ENCODE results near the gene CXorf51A. TPM values are rescaled to one million over a fixed set of nuclear protein-coding genes. Genes with fewer than 3 reads are reported as not detected.
"Not testable (repeated sequence)": the region's sequence is repeated elsewhere in the genome, so short reads cannot be mapped to it uniquely, and the experiment has no call there.

The CXorf51A gene
- total RNA-seq (2014; rRNA removed; shearing (Covaris generic)) = not detected in 2 replicates
- polyA plus RNA-seq (2016; fragmentation: Nextera tagmentation; extraction: Ambion mirVana) = not detected in 2 replicates
- long read RNA-seq = 0 reads

DNA sequence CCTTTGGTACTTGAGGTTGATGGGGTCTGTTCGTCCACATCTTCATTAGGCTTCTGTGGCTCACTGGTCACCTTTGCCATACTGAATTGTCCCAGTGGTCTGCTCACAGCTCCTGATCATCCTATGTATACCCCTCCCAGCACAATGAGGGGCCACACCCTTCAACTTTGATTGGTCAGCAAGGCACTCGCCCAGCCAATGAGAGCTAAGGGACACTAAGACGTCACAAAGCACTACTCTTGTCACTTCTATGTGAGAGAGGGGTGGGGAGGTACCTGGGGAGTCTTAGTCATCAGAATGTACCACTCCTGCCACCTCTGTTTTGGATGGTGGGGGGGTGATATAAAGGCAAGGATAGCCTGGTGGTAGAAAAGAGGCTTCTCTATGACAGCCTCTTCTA lies at the start of gene CXorf51A:
Gene CXorf51A (minus strand): TSS at position 101 of the 400 bp plus-strand sequence. CDS start 21 bp downstream, at position 80.
- H3K27me3 ChIP-seq (ENCODE audit: insufficient read depth); H3K27ac Mint-ChIP-seq; H3K36me3 ChIP-seq (ENCODE audit: insufficient read depth); H3K79me2 ChIP-seq (replicated peaks; ENCODE audit: insufficient read depth); H3K27me3 Mint-ChIP-seq (ENCODE audit: insufficient read depth, low read depth, poor library complexity); H3K4me1 Mint-ChIP-seq; H3K4me3 Mint-ChIP-seq; DNase-seq (ENCODE audit: low spot score); H3K9me3 Mint-ChIP-seq; H3F3A ChIP-seq (replicated peaks; ENCODE audit: low read depth); H3K4me2 ChIP-seq; H3K4me1 ChIP-seq (ENCODE audit: insufficient read depth); H3K4me3 ChIP-seq; H3K27ac ChIP-seq (ENCODE audit: low read depth); H3K36me3 Mint-ChIP-seq (ENCODE audit: low read depth); H2AFZ ChIP-seq; H4K20me1 ChIP-seq (replicated peaks; ENCODE audit: insufficient read depth); H3K9me2 ChIP-seq (ENCODE audit: insufficient read depth); ATAC-seq: not testable (repeated sequence)

DNA sequence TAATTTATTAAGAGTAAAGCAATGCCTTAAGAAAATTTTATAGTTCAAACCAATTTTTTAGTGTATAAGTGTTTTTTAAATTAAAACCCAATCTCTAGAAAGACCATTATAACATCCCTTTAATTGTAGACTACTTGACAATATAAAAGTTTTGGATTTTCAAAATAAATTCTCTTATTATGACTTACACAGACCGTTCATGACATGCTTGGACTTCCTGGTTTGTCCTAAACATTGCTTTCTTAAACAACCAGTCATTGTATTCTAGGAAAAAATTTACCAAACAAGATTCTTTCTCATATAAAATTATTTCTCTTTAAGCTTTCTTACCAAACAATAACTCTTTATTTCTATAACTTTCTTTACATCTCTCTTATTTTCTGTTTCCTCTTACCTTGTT lies 49.0 kb upstream of the CXorf51A start:
- H3K27me3 ChIP-seq (ENCODE audit: insufficient read depth) = no peaks in the 10 kb centered on the region
- no peaks in the 10 kb centered on the region for H4K20me1 ChIP-seq (replicated peaks; ENCODE audit: insufficient read depth)
- H3K4me2 ChIP-seq = no peak overlapping the region
- no peaks in the 10 kb centered on the region for H3K9me2 ChIP-seq (ENCODE audit: insufficient read depth)
- ATAC-seq (no peak), DNase-seq (ENCODE audit: low spot score) (peak; percentile 52)
- H3F3A ChIP-seq (replicated peaks; ENCODE audit: low read depth) = no peaks in the 10 kb centered on the region
- no peaks in the 10 kb centered on the region for H3K36me3 Mint-ChIP-seq (ENCODE audit: low read depth)
- peaks cover 51% of the 10 kb centered on the region for H3K9me3 Mint-ChIP-seq
- H3K27me3 Mint-ChIP-seq (ENCODE audit: insufficient read depth, low read depth, poor library complexity) = no peaks in the 10 kb centered on the region
- H2AFZ ChIP-seq = no peak overlapping the region
- H3K79me2 ChIP-seq (replicated peaks; ENCODE audit: insufficient read depth) = no peaks in the 10 kb centered on the region
- no peak overlapping the region for H3K27ac Mint-ChIP-seq
- 0 out of 2 replicates have a peak, but pooled peaks cover 3% of the 10 kb centered on the region for H3K36me3 ChIP-seq (ENCODE audit: insufficient read depth)
- H3K27ac ChIP-seq (ENCODE audit: low read depth) = no peak overlapping the region
- no peak overlapping the region for H3K4me3 Mint-ChIP-seq
- H3K4me1 ChIP-seq (ENCODE audit: insufficient read depth) = no peaks in the 10 kb centered on the region
- H3K4me3 ChIP-seq = no peak overlapping the region
- no peaks in the 10 kb centered on the region for H3K4me1 Mint-ChIP-seq
- no peak for TF ChIP-seq ZNF114 (CRISPR knock-in tag; IDR thresholded peaks at IDR 0.05)
- TF ChIP-seq, protein P1, sequence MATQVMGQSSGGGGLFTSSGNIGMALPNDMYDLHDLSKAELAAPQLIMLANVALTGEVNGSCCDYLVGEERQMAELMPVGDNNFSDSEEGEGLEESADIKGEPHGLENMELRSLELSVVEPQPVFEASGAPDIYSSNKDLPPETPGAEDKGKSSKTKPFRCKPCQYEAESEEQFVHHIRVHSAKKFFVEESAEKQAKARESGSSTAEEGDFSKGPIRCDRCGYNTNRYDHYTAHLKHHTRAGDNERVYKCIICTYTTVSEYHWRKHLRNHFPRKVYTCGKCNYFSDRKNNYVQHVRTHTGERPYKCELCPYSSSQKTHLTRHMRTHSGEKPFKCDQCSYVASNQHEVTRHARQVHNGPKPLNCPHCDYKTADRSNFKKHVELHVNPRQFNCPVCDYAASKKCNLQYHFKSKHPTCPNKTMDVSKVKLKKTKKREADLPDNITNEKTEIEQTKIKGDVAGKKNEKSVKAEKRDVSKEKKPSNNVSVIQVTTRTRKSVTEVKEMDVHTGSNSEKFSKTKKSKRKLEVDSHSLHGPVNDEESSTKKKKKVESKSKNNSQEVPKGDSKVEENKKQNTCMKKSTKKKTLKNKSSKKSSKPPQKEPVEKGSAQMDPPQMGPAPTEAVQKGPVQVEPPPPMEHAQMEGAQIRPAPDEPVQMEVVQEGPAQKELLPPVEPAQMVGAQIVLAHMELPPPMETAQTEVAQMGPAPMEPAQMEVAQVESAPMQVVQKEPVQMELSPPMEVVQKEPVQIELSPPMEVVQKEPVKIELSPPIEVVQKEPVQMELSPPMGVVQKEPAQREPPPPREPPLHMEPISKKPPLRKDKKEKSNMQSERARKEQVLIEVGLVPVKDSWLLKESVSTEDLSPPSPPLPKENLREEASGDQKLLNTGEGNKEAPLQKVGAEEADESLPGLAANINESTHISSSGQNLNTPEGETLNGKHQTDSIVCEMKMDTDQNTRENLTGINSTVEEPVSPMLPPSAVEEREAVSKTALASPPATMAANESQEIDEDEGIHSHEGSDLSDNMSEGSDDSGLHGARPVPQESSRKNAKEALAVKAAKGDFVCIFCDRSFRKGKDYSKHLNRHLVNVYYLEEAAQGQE (IDR thresholded peaks at IDR 0.05; ENCODE audit: unreplicated experiment) = no peak
- TF ChIP-seq, protein P2, sequence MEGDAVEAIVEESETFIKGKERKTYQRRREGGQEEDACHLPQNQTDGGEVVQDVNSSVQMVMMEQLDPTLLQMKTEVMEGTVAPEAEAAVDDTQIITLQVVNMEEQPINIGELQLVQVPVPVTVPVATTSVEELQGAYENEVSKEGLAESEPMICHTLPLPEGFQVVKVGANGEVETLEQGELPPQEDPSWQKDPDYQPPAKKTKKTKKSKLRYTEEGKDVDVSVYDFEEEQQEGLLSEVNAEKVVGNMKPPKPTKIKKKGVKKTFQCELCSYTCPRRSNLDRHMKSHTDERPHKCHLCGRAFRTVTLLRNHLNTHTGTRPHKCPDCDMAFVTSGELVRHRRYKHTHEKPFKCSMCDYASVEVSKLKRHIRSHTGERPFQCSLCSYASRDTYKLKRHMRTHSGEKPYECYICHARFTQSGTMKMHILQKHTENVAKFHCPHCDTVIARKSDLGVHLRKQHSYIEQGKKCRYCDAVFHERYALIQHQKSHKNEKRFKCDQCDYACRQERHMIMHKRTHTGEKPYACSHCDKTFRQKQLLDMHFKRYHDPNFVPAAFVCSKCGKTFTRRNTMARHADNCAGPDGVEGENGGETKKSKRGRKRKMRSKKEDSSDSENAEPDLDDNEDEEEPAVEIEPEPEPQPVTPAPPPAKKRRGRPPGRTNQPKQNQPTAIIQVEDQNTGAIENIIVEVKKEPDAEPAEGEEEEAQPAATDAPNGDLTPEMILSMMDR (conservative IDR thresholded peaks at IDR 0.05; ENCODE audit: low read depth in 2 of 2) = no peak
- no peak for TF ChIP-seq STAT1 (IDR thresholded peaks at IDR 0.05; ENCODE audit: unreplicated experiment)
- no peak for TF ChIP-seq ZNF331 (CRISPR knock-in tag; IDR thresholded peaks at IDR 0.05; ENCODE audit: low read depth)
- no peak for TF ChIP-seq NANOG (IDR thresholded peaks at IDR 0.05; ENCODE audit: borderline replicate concordance)
- TF ChIP-seq, protein P3, sequence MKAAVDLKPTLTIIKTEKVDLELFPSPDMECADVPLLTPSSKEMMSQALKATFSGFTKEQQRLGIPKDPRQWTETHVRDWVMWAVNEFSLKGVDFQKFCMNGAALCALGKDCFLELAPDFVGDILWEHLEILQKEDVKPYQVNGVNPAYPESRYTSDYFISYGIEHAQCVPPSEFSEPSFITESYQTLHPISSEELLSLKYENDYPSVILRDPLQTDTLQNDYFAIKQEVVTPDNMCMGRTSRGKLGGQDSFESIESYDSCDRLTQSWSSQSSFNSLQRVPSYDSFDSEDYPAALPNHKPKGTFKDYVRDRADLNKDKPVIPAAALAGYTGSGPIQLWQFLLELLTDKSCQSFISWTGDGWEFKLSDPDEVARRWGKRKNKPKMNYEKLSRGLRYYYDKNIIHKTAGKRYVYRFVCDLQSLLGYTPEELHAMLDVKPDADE (IDR thresholded peaks at IDR 0.05) = no peak
- TF ChIP-seq EZH2phosphoT487 (IDR thresholded peaks at IDR 0.05; ENCODE audit: unreplicated experiment) = no peak
- no peak for TF ChIP-seq JUNB (IDR thresholded peaks at IDR 0.05; ENCODE audit: unreplicated experiment)
- TF ChIP-seq CREB1 (CRISPR knock-in tag; IDR thresholded peaks at IDR 0.05; ENCODE audit: low read depth) = no peak
- TF ChIP-seq POLR2AphosphoS5 (IDR thresholded peaks at IDR 0.05; ENCODE audit: low read depth) = no peak
- TF ChIP-seq EZH2 (IDR thresholded peaks at IDR 0.05; ENCODE audit: low read depth, unreplicated experiment) = no peak
